HG02870 (cell line): Measurements from ENCODE around the gene SYNDIG1.
"Not testable (repeated sequence)": the region's sequence is repeated elsewhere in the genome, so short reads cannot be mapped to it uniquely, and the experiment has no call there.

Source experiments
- ATAC-seq: cut with Tn5 transposase; IDR thresholded peaks from one replicate; pipeline ENCODE4 v1.9.1; 2021; ENCODE audit warnings: mild to moderate bottlenecking, moderate library complexity; ENCODE audit not compliant: unreplicated experiment

Gene SYNDIG1

DNA sequence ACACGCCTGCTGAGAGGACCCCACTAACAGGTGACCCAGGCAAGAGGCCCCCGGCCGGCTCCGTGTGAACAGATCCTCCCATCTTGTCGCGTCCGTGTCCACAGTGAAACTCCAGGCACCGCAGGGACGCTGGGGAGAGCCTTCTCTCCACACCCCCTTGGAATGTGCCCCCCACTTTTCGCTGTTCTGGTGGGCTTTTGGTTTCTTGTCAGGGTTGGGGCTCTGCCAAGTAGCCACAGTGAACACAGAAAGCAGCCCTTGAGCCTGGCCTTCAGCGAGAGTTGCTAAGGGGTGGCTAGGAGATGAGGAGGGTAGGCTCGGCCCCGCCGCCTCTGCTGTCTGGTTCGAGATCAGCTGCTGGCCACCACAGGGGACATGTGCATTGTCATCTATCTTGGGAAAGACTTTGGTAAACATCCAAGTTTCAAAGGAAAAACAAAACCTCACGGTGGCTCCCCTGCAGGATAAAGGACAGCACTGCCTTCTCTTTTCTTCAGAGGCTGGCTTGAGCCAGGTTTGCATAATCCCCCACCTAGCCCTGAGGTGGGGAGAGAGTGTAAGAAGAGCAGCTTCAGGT lies 22.7 kb downstream of the SYNDIG1 start:
- no peak for ATAC-seq

DNA sequence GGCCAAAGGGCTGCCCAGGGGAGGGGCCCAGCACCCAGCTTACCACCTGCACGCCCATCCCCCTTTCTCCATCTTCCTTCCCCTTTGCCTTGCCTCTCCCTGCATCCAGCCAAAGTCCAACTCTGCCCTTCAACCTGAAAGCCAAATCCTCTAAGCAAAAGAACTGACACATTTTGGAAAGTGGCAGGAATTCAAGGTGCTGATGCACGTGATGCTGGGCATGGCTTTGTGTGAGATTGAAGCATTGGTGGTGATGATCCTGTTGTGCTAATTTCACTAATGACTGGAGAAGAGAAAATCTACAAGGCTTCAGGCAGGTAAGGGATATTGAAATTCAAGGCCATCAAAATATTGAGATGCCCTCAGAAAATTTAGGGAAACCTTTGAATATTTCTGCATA lies 23.3 kb downstream of the SYNDIG1 start:
- no peak for ATAC-seq

DNA sequence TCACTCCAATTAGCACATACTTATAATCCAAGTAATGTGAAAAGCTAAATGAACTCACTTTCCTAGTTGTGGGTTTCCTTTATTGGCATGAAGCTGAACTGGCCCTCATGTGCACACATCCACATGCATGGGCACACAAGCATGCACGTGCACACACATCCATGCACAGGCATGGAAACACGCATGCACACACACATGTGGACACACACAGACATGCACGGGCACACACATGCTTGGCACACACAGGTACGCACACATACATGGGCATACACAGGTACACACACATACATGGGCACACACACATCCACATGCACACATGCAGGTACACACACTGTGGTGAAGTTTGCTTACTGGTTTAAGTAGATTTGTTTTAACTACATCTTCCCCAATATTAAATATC lies 23.8 kb downstream of the SYNDIG1 start:
- no peak for ATAC-seq

DNA sequence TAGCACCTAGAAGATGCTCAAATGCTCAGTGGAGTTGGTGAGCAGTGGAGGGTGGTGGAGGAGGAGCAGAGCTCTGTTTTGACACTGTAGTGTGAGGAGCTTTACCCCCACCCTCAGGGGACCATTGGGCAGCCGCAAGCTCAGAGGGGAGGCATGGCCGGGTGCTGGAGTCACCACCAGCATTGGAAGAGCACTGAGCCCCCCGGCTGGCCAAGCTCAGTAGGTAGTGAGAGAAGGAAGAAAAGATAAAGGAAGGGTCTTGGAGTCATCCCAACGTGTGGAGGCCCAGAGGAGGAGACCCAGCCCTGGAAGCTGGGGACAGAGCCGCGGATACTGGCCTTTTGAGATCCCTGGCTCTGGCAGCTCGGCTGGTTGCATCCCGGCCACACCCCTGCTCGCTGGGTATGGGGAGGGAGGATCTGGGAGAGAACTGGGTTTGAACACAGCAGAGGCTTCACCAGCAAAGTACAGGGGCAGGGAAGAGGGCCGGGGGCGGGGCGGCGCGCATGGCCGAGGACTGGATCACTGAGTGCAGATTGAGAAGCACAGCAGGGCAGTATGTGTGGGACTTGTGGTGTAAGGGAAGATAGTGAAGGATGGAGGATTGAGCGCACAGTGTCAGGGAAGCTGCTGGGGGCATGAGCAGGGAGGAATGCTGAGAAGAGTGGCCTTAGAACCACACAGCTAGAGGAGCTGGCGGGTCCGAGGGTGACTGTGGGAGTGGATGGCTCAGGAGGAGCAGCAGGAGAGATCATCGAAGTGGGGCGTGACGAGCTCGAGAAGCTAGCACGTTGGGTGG lies 24.4 kb downstream of the SYNDIG1 start:
- no peak for ATAC-seq

DNA sequence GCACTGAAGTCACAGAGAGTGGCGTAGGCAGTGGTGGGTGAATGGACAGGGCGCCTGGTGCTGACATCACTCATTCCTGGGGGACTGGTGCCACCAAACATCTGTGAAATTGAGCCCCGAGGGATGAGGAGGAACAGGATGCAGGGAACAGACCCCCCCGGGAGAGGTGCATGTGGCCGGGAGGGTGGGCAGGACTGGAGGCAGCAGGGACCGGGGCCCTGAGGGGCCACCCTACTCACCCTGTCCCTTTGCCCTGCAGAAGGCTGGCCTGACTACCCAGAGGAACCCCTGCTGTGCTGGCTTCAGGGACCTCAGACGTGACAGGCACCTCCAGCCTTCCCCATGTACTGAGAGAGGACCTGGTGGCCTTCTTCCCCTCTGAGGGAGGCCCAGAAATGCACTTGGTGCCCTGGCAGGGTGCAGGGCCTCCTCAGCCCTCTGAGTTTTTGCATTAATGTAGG lies 25.1 kb downstream of the SYNDIG1 start:
- ATAC-seq, result no peak

DNA sequence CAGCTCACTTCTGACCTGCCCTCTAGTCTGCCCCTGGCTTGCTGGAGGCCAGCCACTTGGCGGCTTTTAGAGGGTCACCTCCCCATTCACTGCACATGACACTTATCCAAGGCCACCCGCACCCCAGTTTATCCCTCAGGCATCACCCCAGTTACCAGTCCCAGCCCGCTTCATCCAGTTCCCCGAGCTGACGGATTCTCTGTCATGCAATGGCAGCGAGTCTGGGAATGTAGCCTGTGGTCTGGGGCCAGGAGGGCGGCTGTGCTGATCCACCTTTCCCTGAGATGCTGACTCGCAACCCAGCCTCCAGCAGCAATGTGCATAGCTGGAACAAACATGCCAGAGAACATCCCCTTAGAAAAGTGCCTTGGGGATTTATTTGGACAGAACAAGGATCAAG lies 25.8 kb downstream of the SYNDIG1 start:
- ATAC-seq, result no peak

DNA sequence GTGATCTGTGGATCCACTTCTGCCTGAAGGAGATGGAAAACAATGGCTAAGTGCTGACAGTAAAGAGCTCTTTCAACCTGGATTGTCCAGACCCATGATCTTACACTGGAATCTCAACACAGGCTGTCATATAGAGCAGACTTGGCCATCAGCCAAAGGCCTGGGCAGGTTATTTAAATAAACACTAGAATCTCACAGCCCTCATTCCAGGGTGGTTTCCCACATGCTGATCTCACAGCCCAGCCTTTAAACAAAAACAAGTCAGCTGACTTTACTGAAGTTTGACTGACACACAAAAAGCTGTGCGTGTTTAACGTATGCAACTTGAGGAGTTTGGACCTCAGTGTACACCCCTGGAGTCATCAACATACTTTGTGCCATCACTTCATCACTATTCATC lies 28.4 kb downstream of the SYNDIG1 start:
- ATAC-seq, result no peak

DNA sequence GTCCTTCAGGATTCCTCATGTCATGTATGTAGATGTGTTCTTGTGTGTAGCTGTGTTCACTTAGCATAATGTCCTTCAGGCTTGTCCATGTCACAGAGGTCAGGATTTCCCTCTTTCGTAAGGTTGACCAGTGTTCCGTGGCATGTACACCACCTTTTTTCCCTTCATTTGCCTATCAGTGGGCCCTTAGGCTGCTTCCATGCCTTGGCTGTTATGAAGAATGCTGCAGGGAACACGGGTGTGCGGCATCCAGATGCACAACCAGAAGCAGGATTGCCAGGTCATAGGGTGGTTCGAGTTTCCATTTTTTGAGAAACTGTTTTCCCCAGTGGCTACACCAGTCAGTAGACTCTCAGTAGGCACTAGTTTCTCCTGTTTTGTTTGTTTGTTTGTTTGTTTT lies 29.2 kb downstream of the SYNDIG1 start:
- no peak for ATAC-seq

DNA sequence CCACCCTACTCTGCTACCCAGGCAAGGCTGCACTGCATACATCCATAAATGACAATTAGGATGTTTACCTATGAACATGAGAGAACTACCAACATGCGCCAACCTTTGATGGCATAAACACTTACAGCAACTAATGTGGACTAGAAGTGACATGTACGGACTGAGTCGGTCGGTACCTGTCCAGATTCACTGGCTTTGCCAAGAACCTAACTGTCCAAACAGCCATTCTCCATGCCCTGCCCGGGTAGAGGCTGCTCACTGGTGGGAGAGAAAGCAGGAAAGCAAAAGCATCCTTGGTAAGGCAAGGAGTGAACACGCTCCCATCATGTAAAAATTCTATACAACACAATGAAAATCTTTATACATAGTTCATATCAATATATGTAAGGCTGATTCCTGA lies 30.0 kb downstream of the SYNDIG1 start:
- no peak for ATAC-seq

DNA sequence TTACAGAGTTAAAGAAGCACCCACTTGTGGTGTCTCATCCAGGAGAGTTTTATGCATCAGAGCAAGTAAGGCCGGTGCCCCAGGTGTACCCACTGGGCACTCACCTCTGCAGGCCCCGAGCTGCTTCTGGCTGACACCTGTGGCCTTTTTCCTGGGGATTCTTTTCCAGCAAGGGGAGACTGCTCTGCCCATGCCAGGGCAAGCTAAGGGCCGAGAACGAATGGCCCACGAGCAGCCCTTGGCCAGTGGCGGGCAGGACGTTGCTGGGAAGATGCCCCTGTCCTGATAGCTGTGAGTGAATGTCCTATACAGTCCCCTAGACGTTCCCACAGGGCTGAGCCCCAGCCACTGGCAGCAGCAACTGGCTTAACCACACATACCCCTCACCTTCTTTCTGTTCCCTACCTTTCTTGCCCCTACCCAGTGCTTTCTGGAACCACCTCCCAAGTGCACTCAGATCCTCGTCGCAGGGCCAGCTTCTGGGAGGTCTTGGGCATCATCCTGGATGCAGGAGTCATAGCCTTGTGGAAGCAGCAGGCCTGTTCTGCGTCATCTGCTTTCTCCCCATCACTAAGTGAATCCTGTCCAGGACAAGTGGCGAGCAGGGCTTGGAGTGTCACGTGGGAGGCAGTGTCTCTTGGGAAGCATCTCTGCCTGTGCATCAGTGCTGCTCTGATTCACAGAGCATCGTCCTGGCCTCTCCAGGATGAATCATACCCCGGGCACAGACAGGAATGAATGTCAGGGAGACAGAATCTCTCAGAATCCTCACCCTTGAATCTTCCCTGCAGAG lies 32.5 kb downstream of the SYNDIG1 start:
- no peak for ATAC-seq

DNA sequence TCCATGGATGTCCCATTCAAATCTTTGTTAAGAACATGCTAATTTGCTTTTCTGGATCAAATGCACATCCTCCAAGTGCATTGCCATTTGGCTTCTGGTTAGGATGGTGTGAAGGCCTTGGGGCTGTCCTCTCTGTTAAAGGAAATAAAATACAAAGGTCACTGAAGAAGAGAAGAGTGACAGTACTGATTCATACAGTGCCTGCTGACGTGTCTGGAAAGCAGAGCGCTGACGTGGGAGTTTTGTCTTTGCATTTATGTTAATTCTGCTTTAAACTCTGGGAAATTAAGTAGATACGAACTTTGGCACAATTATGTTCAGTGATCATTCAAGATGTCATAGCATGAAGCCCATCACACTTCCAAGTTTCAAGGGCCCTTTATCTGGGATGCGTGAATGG lies 33.2 kb downstream of the SYNDIG1 start:
- no peak for ATAC-seq

DNA sequence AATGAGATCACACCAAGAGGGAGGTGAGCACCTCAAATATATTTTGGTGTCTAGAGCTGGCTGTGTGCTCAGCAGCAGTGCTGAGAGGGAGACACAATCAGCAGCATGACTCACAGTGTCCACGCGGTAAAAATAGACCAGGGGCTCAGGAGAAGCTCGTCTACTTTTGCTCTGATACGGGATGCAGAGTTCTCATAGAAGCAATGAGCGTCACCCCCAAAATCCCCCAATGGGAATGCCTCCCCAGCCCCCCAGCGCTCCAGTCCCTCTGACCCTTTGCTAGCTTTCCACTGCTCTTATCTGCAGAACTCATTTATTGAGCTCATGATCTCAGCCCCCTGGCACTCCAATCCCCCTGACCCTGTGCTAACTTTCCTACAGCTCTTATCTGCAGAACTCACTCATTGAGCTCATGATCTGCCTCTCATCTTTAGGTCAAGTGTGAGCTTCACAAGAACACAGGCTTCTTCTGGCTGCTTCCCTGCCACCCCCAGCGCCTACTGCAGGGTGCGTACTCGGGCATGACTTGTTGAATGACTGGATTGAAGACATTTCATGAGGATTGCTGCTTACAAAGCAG lies 34.0 kb downstream of the SYNDIG1 start:
- ATAC-seq, result no peak

DNA sequence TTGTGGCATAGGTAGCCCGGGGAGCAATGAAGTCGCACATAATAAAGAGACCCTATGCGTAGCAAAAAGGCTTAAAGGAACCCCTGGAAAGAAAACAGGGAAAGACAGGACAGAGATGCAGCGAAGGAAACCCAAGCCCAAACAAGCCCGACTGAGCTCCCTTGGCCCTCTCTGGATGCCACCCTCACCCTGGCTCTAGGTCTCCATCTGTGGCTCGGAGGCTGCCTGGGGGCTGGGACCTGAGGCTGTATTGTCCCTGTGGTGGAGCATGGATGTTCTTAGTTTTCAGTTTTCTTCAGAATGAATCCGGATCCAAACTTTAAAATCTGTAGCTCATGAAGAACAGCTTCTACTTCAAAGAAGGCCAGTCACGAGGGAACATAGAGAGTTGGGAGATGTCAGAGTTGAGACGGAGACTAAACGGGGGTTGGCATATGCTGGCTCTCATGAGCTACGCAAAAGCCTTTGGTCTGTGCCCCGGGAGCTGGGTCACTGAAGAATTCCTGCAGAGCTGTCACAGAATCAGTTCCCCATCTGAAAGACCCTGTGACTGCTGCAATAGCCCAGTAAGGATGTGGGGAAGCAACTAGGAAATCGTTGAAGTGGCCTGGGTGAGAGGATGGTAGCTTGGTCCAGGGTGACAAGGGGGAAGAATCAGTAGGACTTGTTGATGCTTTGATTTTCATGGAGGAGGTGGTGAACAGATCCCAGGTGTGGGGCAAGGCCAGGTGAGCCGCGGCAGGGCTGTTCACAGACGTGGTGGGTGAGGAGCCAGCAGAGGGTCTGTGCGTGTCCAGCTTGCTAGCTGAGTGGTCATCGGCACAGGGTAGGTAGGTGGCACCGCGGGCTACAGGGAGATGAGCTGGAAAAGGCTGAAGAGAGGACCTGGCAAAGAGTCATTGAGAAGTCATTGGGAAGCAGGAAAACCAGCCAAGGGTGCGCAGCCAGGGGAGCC lies 35.2 kb downstream of the SYNDIG1 start:
- ATAC-seq, result no peak

DNA sequence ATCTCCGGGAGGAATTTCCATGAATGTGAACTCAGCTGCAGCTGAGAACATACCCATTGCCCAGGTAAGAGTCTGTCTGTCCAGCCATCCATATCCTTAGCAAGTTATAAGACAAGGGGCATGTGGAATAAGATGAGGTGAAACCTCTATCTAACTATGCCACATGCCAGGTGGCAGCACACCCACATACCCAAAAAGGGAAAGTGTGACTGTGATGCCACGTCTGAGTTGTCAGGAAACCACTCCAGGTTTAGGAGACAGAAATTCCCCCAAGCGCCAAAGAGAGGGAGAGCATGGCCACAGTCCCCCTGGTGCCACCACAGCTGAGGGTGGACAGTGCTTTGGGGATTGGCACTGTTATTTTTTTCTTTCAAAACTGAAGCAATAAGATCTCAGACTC lies 36.7 kb downstream of the SYNDIG1 start:
- no peak for ATAC-seq

DNA sequence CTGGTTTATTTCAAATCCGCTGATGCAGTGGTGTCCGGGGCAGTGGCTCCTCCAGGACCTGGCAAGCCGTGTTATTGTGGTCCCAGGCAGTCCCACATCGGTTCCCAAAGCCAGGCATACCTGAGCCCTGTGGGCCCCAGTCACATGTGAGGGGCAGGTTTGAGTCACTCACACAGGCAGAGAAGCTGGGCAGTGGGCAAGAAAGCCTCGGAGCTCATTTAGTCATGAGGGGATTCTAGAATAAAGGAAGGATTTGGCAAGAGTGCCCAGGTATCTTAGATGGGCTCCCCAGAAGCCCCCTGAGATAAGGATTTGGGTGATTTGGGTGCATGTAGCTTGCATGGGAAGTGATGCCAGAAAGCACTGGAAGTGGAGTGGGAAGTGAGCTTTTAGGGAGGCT lies 37.3 kb downstream of the SYNDIG1 start:
- ATAC-seq, result no peak

DNA sequence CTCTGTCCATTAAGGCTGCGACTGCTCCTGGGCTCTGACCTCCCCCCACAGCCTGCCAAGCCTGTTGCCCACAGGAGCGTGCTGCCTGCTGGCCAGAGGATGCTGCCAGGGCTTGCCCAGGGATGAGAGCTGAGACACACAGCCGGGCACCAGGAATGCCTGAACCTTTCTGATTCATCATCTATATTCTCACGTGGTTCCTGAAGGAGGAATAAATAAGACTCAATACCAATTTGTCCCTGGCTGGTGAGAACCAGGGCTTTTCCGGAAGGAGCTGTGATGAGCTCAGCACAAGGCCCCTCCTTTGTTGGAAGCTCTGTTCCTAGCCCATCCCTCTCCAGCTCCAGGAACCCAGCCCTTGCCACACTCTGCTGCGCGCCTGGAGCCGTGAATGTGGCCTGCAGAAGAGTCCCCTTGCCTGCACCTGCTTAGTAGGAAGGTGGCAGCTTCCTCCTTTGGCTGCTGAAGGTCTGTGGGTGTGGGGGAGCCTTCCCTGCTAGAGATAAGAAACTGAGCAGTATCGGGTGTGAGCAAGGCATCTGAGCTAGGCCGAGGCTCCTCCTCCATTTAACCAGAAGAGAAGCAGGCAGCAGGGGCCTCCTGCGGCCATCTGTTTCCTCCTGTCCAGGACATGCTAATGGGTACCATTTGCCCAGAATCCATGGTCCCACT lies 37.9 kb downstream of the SYNDIG1 start:
- no peak for ATAC-seq

DNA sequence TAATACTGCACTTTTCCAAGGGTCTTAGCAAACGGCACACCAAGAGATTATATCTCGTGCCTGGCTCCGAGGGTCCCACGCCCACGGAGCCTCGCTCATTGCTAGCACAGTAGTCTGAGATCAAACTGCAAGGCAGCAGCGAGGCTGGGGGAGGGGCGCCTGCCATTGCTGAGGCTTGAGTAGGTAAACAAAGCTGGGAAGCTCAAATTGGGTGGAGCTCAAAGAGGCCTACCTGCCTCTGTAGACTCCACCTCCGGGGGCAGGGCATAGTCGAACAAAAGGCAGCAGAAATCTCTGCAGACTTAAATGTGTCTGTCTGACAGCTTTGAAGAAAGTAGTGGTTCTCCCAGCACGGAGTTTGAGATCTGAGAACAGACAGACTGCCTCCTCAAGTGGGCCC lies 43.0 kb downstream of the SYNDIG1 start:
- ATAC-seq, result not testable (repeated sequence)

DNA sequence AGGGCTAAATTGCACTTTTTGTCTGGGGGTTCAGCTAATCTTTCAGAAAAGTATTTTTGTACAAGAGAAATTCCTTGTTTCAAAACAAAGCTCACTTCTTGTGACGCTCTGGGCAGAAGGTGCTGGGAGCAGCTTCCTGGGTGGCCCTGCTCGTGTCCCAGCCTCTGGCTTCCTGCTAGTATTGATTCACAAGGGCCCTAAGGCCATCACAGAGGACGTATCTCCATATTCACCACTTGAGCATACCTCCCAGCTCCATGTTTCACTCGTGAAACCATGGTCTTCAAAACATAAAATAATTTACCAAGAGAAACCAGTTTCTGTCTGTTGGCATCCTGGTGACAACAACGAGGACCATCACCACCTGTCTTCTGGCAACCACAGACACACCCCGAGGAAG lies 49.1 kb downstream of the SYNDIG1 start:
- ATAC-seq, result no peak

DNA sequence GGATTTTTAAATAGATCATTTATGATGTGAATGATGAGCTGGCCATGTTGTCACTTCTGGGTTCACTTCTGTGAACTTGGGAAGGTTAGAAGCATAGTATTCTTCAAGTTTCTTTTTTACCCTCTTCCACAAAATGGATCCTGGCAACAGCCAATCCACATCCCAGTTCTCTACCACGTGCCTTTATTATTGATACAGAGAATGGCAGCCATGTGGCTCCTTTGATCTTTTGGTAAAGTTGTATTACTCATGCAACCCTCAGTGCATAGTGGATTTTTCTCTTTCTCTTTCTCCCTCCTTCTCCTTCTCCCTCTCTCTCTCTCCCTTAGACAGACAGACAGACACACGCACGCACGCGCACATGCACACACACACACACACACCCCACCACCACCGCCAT lies 50.0 kb downstream of the SYNDIG1 start:
- no peak for ATAC-seq

DNA sequence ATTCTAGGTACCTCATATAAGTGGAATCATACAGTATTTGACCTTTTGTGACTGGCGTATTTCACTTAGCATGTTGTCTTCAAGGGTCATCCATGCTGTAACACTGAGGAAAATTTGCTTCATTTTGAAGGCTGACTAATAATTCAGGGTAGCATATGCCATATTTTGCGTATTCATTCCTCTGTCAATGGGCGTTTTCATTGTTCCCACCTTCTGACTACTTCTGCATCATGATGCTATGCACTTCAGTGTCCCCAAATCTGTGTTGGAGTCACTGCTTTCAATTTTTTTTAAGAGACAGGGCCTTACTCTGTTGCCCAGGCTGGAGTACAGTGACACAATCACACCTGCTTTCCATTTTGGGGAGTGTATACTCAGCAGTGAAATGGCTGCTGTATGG lies 51.6 kb downstream of the SYNDIG1 start:
- no peak for ATAC-seq
